HG03565 (cell line): ENCODE results near the gene HSD11B1.

Experiments used
- ATAC-seq: cut with Tn5 transposase; IDR thresholded peaks from one replicate; pipeline ENCODE4 v1.9.1; 2021; ENCODE audit warnings: mild to moderate bottlenecking, moderate library complexity; ENCODE audit not compliant: unreplicated experiment

The HSD11B1 gene

DNA sequence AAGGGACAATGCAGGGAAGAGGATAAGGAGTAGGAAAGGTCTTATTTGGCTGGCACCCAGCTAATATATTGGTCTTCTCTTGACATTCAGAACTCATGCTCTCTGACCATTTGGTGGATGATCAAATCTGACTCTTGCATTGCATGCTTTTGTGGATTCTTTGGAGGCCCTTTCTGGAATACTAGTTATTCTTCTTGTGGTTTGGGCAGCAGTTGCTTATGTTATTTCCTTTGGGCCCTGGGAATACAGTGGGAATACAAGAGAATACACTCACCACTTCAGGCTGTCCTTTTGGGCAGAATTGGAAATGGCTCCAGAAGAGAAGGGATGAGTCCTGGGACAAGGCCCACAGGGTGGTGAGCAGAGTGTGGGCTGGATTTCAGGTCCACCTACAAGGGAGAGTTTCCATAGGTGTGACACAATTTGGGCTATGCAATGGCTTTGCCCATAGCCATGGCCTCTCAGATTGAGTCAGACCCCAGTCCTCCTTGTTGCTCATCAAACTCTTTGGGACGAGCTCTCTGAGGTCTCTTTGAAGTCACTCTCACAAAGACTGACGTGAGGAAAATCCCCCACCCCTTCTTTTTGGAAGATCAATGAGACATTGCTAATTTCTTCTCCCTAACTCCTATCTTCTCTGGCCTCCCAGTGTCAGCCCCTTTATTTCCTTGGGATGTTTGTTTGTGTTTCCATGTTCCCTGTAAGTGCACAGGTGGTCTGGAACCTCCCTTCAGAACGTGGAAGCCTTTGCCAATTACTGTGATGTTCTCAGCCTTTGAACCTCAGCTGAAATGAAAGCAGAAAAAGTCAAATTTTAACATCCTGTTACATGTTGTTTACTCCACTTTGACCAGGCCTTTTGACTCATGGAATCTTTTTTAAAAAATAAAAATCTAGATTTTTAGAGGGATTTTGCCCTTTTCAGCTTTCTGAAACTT is 19.4 kb downstream of the HSD11B1 start:
- peak; percentile 59 for ATAC-seq

GRCh38 chr1:209727286-209727685 is 22.6 kb downstream of the HSD11B1 start:
- ATAC-seq: no peak

DNA sequence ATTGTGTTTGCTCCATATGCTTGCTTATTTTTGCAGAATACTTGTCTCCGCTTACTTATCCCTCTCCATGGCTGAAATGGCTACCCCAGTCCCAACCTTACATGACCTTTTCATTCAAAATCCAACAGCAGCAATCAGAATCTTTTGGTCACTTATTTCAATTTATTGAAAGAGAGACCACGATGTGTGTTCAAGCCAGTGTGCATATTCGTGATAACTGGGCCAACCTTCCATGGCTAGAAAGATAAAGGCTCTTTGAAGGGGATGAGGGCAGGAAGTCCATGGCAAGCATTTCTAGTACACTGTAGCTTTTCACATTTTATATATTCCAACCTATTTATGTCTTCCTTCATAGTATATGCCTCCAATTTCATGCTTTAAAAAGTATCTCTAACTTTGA is 23.1 kb downstream of the HSD11B1 start:
- no peak for ATAC-seq

DNA sequence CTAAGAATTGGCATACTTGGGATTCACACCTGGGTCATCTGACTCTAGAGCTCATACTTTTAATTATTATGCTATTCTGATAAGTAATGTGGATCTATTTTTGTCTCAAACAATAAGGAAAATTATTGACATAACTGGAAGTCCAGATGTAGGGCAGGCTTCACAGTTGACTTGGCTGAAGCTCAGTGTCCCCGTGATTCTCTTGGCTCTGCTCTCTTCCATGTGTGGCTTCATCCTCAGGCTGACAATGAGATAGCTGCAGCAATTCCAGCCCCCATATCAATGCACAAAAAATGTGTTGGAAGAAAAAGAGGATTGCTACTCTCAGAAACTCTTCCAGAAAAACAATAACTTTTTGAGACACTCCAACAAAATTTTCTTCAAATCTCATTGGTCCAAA is 23.8 kb downstream of the HSD11B1 start:
- no peak for ATAC-seq

DNA sequence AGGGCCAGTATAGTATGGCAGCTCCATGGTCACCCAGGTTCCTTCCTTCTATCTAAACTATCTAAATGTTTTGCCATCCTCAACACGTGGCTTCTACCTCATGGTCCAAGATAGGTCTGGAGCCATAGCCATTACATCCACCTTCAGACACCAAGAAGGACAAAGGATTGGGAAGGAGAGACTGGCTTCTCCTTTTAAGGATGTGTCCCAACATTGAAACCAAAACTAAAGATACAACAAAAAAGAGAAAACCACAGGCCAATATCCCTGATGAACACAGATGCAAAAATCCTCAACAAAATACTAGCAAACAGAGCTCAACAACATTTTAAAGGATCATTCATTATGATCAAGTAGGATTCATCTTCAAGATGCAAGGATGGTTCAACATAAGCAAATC is 24.8 kb downstream of the HSD11B1 start:
- ATAC-seq: no peak

DNA sequence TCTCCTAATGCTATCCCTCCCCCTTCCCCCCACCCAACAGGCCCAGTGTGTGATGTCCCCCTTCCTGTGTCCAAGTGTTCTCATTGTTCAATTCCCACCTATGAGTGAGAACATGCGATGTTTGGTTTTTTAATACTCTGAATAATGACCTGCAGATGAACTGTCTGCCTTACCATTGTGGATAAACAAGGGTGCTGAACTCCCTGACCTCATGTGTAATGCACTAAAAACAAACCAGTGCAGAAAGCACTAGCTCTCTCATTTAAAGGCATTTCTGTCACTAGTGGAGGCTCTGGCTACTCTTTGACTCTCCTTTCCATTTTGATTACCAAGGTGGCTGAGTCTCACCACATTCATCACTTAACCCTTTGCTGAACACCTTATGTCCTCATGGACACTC is 28.1 kb downstream of the HSD11B1 start:
- no peak for ATAC-seq

DNA sequence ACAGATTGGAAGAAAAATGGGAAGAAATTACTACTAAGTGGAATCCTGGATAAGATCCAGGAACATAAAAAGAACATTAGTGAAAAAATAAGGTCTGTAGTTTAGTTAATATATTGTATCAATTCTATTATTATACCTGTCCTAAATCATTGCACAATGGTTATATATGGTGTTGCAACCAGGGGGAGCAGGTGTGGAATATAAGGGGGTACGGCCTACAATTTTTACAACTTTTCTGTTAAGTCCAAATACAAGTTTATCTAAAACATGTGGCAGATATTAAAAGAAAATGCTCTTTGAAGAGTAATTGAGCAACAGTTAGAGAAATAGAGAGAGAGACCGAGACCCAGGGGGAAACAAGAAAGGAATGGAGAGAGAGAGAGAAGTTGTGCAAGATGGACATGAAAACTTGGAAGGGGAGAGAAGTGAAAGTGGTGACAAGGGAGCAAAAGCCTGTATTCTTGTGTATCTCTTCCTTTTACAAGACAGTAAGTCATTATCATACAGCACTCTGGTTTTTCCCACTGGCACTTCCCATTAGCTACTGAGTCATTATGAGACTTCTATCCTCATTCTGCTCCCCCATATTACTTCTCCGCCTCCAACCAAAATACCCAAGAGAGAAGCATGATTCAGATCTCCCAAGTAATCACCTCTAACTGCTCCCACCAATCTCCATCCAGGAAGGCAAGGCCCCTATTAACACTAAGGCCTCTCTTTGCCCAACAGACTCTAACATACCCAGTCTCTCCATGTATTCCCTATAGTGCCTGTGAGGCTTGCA is 29.0 kb downstream of the HSD11B1 start:
- ATAC-seq: no peak

- no peak for ATAC-seq
These were observed 32.0 kb downstream of the HSD11B1 start for GRCh38 chr1:209736490-209737117.

DNA sequence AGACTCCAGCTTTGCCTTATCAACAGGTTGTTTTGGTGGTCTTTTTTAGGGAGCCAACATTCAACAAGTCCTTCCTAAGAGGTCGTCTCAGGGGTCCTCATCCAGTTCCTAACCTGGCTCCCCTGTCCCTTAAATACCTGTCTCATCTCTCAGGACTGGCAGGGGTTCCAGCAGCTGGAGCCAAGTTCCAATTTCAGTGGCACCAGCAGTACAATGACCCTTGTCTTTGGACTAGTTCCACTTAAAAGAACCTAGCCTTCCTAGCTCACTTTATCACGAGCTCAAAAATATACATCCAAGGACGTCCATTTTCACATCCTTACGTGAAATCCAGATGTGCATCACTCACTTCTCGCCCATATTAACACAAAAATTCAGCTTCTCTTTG is 32.5 kb downstream of the HSD11B1 start:
- ATAC-seq: no peak

GRCh38 chr1:209738270-209738669 is 33.6 kb downstream of the HSD11B1 start:
- no peak for ATAC-seq

DNA sequence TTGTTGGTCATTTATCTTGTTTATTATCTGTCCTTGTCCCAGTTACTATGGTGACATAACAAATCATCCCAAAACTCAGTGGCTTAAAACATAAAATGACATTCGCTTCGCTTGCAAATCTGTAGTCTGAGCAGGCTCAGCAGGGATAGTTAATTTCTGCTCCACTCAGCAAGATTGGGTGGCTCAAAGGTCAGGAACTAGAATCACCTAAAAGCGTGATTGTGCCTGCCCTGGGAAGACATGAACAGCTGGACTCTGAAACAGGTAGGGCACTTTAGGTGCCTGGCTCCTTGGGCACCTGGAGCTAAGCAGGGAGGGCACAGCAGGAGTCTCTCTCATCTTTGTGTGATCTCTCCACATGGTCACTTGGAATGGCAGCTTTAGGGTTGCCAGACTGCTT is 36.5 kb downstream of the HSD11B1 start:
- ATAC-seq: no peak

- ATAC-seq: no peak
These were observed 37.2 kb downstream of the HSD11B1 start for GRCh38 chr1:209741889-209742288.

GRCh38 chr1:209742409-209743144 is 37.9 kb downstream of the HSD11B1 start:
- ATAC-seq: no peak

DNA sequence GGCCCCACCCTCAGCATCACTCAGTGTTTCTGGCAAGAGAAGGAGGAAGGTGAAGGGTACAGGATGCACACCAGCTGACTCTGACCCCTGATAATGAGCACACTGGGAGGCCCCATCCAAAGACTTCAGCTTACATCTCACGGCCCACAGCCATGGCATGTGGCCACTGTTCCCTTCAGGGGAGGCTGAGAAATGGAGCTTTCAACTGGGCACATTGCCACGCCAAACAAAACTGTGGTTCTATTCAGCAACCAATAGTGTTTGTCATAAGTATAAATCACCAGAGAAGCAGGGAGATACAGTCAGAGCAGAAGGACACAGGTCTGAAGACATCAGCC is 38.5 kb downstream of the HSD11B1 start:
- no peak for ATAC-seq

DNA sequence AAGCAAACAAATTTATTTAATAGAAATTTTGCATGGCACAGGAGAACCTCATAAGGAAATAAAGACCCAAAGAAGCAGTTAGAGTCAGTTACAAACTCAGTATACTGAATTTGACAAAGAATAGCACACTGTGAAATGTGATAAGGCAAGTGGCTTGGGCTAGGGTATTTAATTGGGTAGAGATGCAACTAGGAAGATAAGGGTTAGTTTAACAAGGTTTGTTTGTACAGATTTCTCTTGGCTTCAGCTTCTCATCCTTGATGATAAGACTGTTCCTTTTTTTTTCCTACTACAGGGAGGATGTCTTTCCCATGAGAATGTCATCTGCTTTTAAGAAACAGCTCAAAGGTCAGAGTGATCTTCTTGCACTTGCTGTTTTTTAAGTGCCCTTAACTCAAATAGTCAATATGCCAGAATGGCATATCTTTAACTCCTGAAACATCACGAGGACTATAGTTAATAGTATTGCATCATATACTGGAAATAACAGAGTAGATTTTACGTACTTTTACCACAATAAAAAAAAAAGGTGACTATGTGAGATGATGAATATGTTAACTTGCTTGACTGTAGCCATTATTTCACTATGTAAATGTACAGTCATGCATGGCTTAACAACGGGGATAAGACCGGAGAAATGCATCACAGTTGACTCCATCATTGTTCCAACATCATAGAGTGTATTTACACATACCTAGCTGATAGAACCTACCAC is 42.0 kb downstream of the HSD11B1 start:
- no peak for ATAC-seq

DNA sequence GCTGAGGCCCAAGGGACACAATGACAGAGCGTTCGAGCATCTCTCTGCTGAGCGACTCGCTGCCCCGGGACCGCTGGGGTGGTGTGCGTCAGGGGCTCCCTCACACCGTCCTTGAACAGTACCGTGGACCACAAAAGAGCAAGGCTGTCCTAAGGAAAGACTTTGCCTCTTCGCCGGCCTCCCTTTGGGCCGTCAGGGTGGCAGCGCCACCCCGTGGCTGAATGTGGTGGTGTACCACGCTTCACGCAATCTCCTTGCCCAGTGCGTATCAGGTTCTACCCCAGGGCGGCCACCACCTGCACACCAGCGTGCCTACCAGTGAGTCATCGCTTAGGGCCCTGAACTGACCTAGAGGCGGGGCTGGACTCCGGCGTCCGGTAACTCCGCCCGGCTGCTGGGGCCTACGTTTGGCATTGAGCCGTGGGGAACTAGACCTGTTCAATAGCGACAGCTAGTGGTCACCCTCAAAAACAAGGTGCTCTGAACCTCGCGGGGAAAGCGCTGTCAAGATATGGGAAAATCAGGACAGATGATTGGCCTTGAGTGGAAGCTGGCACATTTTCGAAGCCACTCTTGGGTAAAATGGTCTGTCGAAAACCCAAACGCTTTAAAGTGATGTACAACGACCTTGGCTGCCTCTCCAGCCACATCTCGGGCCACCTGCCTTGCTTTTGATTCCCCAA is 43.1 kb downstream of the HSD11B1 start:
- peak; percentile 70 for ATAC-seq

- ATAC-seq: no peak
These were observed 44.0 kb downstream of the HSD11B1 start for GRCh38 chr1:209748620-209749019.

DNA sequence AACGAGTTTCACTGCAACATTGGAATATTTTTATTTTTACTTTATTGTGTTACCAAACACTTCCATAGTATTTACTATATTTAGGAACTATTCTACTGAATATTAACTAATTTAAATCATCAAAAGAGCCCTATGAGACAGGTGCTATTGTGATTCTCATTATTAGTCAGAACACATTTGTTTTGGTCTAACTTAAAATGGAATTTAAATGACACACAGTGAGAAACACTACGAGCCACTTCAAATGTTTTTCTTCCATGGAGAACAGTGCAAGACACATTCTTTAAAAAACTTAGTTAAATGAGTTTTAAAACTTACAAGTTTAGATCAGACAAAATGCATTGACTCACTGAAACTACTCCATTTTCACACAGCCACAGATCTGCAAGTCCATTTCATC is 44.6 kb downstream of the HSD11B1 start:
- ATAC-seq: no peak

DNA sequence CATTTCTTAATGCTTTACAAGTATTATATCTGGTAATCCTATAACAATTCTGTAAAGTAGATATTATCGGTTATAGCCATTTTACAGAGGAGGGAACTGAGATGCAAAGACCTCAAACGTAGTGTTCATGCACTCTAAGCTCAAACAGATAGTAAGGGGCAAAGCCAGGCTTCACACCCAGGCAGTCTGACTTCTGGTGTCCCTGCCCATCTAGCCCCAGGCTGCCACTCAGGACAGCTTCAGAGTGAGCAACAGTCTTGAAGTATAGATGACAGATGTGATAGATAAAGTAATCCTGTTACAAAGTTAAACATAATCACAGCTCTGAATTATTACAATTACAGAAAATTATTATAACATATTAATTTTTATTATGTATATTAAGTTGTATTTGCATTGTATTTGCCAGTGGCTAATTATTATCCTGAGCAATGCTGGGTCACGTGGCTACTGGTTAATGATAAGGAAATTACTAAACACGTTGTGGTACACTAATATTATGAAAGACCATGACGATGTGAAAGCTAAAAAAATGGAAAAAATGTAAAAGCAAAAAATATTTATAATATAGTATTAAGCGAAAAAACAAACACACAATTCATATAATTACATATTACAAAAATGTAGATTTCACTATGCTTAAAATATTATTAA is 45.2 kb downstream of the HSD11B1 start:
- no peak for ATAC-seq
